Activated CD4-positive, alpha-beta memory T cell treated with anti-CD3 and anti-CD28 coated beads, Interleukin-2, amount 10 ng/mL, durations not matched to agents 7 days and 5 days (primary cell): ENCODE data around the gene DNM3. TPM values are rescaled to one million over a fixed set of nuclear protein-coding genes. Genes with fewer than 3 reads are reported as not detected.

Experiments
- CTCF ChIA-PET: fragments of 350-600 bp; sonication (Branson Sonifier 250); formaldehyde crosslinking; loops from one replicate; lab custom pipeline; 2021; ENCODE audit warnings: antibody characterized with exemption, inconsistent platforms; lab: Charles Lee
- POLR2A ChIA-PET: fragments of 350-600 bp; sonication (Branson Sonifier 250); formaldehyde crosslinking; loops from one replicate; lab custom pipeline; 2021; ENCODE audit warnings: antibody characterized with exemption; lab: Charles Lee
- DNase-seq: peaks from one replicate; pipeline ENCODE4 v3.0.0-alpha.2; 2020
- H3K27ac Mint-ChIP-seq: one replicate; pipeline ENCODE4 v1.8.0; 2021; ENCODE audit warnings: mild to moderate bottlenecking, mixed read lengths
- H3K27me3 Mint-ChIP-seq: one replicate; pipeline ENCODE4 v1.8.0; 2021; ENCODE audit warnings: mixed read lengths
- H3K36me3 Mint-ChIP-seq: one replicate; pipeline ENCODE4 v1.8.0; 2021; ENCODE audit warnings: low read depth, mixed read lengths
- H3K4me1 Mint-ChIP-seq: one replicate; pipeline ENCODE4 v1.8.0; 2021; ENCODE audit warnings: mixed read lengths
- H3K4me3 Mint-ChIP-seq: one replicate; pipeline ENCODE4 v1.8.0; 2021; ENCODE audit warnings: mild to moderate bottlenecking, mixed read lengths
- H3K9me3 Mint-ChIP-seq: one replicate; pipeline ENCODE4 v1.8.0; 2021; ENCODE audit warnings: mixed read lengths
- total RNA-seq, 2 experiments: library from RNA; stranded (reverse); gene quantifications; one replicate each; pipeline ENCODE4 v1.2.3, GENCODE V29; 2021

DNM3 gene
- total RNA-seq, 2 experiments from 2014 or later: 2.0 to 2.2 TPM

- Mint-ChIP-seq H3K27ac (no peak overlapping the region), H3K27me3 (no peaks in the 10 kb centered on the region), H3K9me3 (no peaks in the 10 kb centered on the region), H3K4me3 (no peak overlapping the region), H3K36me3 (peaks cover 3% of the 10 kb centered on the region), H3K4me1 (peaks cover 33% of the 10 kb centered on the region)
- DNase-seq: no peak
- CTCF ChIA-PET: interaction anchor here (1.2 kb wide), 1 partner anchor 9 kb away, joined by 7 read pairs; no protein-coding TSS in a partner anchor
- POLR2A ChIA-PET: interaction anchor here (1.3 to 2.8 kb wide), 2 partner anchors 24 to 215 kb away, joined by 4 to 16 read pairs; no protein-coding TSS in a partner anchor
Measured at GRCh38 chr1:172178886-172179285, 337.6 kb downstream of the DNM3 start.

- Mint-ChIP-seq H3K36me3 (peaks cover 3% of the 10 kb centered on the region), H3K27ac (peak overlapping the region; percentile 96), H3K27me3 (no peaks in the 10 kb centered on the region), H3K4me3 (peak overlapping the region; percentile 31), H3K9me3 (no peaks in the 10 kb centered on the region), H3K4me1 (peaks cover 41% of the 10 kb centered on the region)
- DNase-seq: no peak
- CTCF ChIA-PET: interaction anchor here (0.9 to 1.9 kb wide), 8 partner anchors 10 to 548 kb away, joined by 3 to 7 read pairs (median 4); no protein-coding TSS in a partner anchor
- POLR2A ChIA-PET: interaction anchor here (1.0 to 2.8 kb wide), 6 partner anchors 25 to 215 kb away, joined by 3 to 16 read pairs (median 5); no protein-coding TSS in a partner anchor
Measured at GRCh38 chr1:172179918-172180317, 338.6 kb downstream of the DNM3 start.

GRCh38 chr1:172180501-172181285 is 339.4 kb downstream of the DNM3 start:
- ChIA-PET POLR2A (interaction anchor here (0.7 to 2.8 kb wide), 11 partner anchors 8 to 351 kb away, joined by 3 to 16 read pairs (median 4); no protein-coding TSS in a partner anchor), CTCF (interaction anchor here (0.7 to 1.9 kb wide), 9 partner anchors 11 to 548 kb away, joined by 3 to 7 read pairs (median 4); no protein-coding TSS in a partner anchor)
- H3K36me3 Mint-ChIP-seq: peaks cover 3% of the 10 kb centered on the region
- peak overlapping the region; percentile 70 for H3K4me3 Mint-ChIP-seq
- peak overlapping the region; percentile 96 for H3K27ac Mint-ChIP-seq
- no peaks in the 10 kb centered on the region for H3K9me3 Mint-ChIP-seq
- H3K4me1 Mint-ChIP-seq: peaks cover 47% of the 10 kb centered on the region
- peak; percentile 59 for DNase-seq
- no peaks in the 10 kb centered on the region for H3K27me3 Mint-ChIP-seq

GRCh38 chr1:172184506-172185191 is 343.4 kb downstream of the DNM3 start:
- H3K9me3 Mint-ChIP-seq: no peaks in the 10 kb centered on the region
- ChIA-PET CTCF (no interaction called here), POLR2A (interaction anchor here (0.8 to 1.4 kb wide), 3 partner anchors 208 to 442 kb away, joined by 3 read pairs; partner anchors contain the start of gene VAMP4)
- no peaks in the 10 kb centered on the region for H3K27me3 Mint-ChIP-seq
- H3K4me1 Mint-ChIP-seq: peaks cover 44% of the 10 kb centered on the region
- no peak overlapping the region for H3K4me3 Mint-ChIP-seq
- no peaks in the 10 kb centered on the region for H3K36me3 Mint-ChIP-seq
- H3K27ac Mint-ChIP-seq: no peak overlapping the region
- DNase-seq: no peak

- H3K27ac Mint-ChIP-seq: no peak overlapping the region
- H3K4me3 Mint-ChIP-seq: no peak overlapping the region
- no peaks in the 10 kb centered on the region for H3K36me3 Mint-ChIP-seq
- no peaks in the 10 kb centered on the region for H3K27me3 Mint-ChIP-seq
- POLR2A ChIA-PET: interaction anchor here (0.6 to 1.4 kb wide), 4 partner anchors 208 to 443 kb away, joined by 3 read pairs; partner anchors contain the start of gene VAMP4
- H3K9me3 Mint-ChIP-seq: no peaks in the 10 kb centered on the region
- H3K4me1 Mint-ChIP-seq: peaks cover 40% of the 10 kb centered on the region
- no peak for DNase-seq
- CTCF ChIA-PET: no interaction called here
Measured at GRCh38 chr1:172185211-172185610, 343.9 kb downstream of the DNM3 start.

GRCh38 chr1:172185996-172186395 is 344.7 kb downstream of the DNM3 start:
- H3K27ac Mint-ChIP-seq: no peak overlapping the region

GRCh38 chr1:172201572-172201971 is 360.3 kb downstream of the DNM3 start:
- Mint-ChIP-seq H3K36me3 (peaks cover 15% of the 10 kb centered on the region), H3K27ac (no peak overlapping the region), H3K4me1 (peaks cover 11% of the 10 kb centered on the region), H3K9me3 (peaks cover 39% of the 10 kb centered on the region), H3K27me3 (no peaks in the 10 kb centered on the region), H3K4me3 (no peak overlapping the region)
- DNase-seq: no peak
- CTCF ChIA-PET: no interaction called here
- POLR2A ChIA-PET: no interaction called here

More at GRCh38 chr1:172185996-172186395, 344.7 kb downstream of the DNM3 start:
- H3K9me3 Mint-ChIP-seq: no peaks in the 10 kb centered on the region
- DNase-seq: no peak
- CTCF ChIA-PET: no interaction called here
- no peaks in the 10 kb centered on the region for H3K36me3 Mint-ChIP-seq
- H3K4me1 Mint-ChIP-seq: peaks cover 35% of the 10 kb centered on the region
- H3K4me3 Mint-ChIP-seq: no peak overlapping the region
- POLR2A ChIA-PET: no interaction called here
- H3K27me3 Mint-ChIP-seq: no peaks in the 10 kb centered on the region

- ChIA-PET CTCF (no interaction called here), POLR2A (no interaction called here)
- Mint-ChIP-seq H3K27me3 (no peaks in the 10 kb centered on the region), H3K4me1 (peaks cover 11% of the 10 kb centered on the region), H3K9me3 (peaks cover 24% of the 10 kb centered on the region), H3K4me3 (peak overlapping the region; percentile 25), H3K36me3 (peaks cover 15% of the 10 kb centered on the region), H3K27ac (peak overlapping the region; percentile 55)
- peak; percentile 20 for DNase-seq
Measured at GRCh38 chr1:172203135-172203823, 362.0 kb downstream of the DNM3 start.

- ChIA-PET POLR2A (no interaction called here), CTCF (no interaction called here)
- Mint-ChIP-seq H3K27me3 (no peaks in the 10 kb centered on the region), H3K4me1 (peaks cover 11% of the 10 kb centered on the region), H3K9me3 (peaks cover 18% of the 10 kb centered on the region), H3K36me3 (peaks cover 10% of the 10 kb centered on the region), H3K4me3 (no peak overlapping the region), H3K27ac (no peak overlapping the region)
- DNase-seq: no peak
Measured at GRCh38 chr1:172203902-172204301, 362.6 kb downstream of the DNM3 start.

GRCh38 chr1:172206256-172206655 is 365.0 kb downstream of the DNM3 start:
- peaks cover 11% of the 10 kb centered on the region for H3K4me1 Mint-ChIP-seq
- DNase-seq: no peak
- H3K27ac Mint-ChIP-seq: no peak overlapping the region
- ChIA-PET POLR2A (no interaction called here), CTCF (no interaction called here)
- H3K9me3 Mint-ChIP-seq: no peaks in the 10 kb centered on the region
- H3K36me3 Mint-ChIP-seq: no peaks in the 10 kb centered on the region
- no peak overlapping the region for H3K4me3 Mint-ChIP-seq
- H3K27me3 Mint-ChIP-seq: no peaks in the 10 kb centered on the region

- no peak for DNase-seq
- ChIA-PET CTCF (no interaction called here), POLR2A (interaction anchor here (0.5 kb wide), 1 partner anchor 354 kb away, joined by 3 read pairs; no protein-coding TSS in a partner anchor)
- Mint-ChIP-seq H3K27me3 (no peaks in the 10 kb centered on the region), H3K4me1 (peaks cover 6% of the 10 kb centered on the region), H3K4me3 (no peak overlapping the region), H3K27ac (no peak overlapping the region), H3K9me3 (no peaks in the 10 kb centered on the region), H3K36me3 (no peaks in the 10 kb centered on the region)
Measured at GRCh38 chr1:172208635-172209034, 367.3 kb downstream of the DNM3 start.

GRCh38 chr1:172211221-172211620 is 369.9 kb downstream of the DNM3 start:
- POLR2A ChIA-PET: no interaction called here

More at GRCh38 chr1:172211221-172211620, 369.9 kb downstream of the DNM3 start:
- Mint-ChIP-seq H3K27ac (no peak overlapping the region), H3K4me3 (no peak overlapping the region), H3K27me3 (no peaks in the 10 kb centered on the region), H3K36me3 (no peaks in the 10 kb centered on the region), H3K9me3 (no peaks in the 10 kb centered on the region), H3K4me1 (peaks cover 2% of the 10 kb centered on the region)
- CTCF ChIA-PET: interaction anchor here (1.2 kb wide), 1 partner anchor 188 kb away, joined by 3 read pairs; no protein-coding TSS in a partner anchor
- DNase-seq: no peak
